Articular chondrocyte of knee joint (primary cell): ENCODE measurements around the gene HIBCH. TPM values are rescaled to one million over a fixed set of nuclear protein-coding genes. Genes with fewer than 3 reads are reported as not detected.

ENCODE experiments used
- total RNA-seq: library from RNA; depleted of rRNA; stranded (reverse); fragments of >200 nt; gene quantifications from 2 replicates; pipeline ENCODE4 v1.2.3, GENCODE V29; 2012

Gene HIBCH, protein sequence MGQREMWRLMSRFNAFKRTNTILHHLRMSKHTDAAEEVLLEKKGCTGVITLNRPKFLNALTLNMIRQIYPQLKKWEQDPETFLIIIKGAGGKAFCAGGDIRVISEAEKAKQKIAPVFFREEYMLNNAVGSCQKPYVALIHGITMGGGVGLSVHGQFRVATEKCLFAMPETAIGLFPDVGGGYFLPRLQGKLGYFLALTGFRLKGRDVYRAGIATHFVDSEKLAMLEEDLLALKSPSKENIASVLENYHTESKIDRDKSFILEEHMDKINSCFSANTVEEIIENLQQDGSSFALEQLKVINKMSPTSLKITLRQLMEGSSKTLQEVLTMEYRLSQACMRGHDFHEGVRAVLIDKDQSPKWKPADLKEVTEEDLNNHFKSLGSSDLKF
- 15.9 and 23.9 TPM in 2 replicates for total RNA-seq

DNA sequence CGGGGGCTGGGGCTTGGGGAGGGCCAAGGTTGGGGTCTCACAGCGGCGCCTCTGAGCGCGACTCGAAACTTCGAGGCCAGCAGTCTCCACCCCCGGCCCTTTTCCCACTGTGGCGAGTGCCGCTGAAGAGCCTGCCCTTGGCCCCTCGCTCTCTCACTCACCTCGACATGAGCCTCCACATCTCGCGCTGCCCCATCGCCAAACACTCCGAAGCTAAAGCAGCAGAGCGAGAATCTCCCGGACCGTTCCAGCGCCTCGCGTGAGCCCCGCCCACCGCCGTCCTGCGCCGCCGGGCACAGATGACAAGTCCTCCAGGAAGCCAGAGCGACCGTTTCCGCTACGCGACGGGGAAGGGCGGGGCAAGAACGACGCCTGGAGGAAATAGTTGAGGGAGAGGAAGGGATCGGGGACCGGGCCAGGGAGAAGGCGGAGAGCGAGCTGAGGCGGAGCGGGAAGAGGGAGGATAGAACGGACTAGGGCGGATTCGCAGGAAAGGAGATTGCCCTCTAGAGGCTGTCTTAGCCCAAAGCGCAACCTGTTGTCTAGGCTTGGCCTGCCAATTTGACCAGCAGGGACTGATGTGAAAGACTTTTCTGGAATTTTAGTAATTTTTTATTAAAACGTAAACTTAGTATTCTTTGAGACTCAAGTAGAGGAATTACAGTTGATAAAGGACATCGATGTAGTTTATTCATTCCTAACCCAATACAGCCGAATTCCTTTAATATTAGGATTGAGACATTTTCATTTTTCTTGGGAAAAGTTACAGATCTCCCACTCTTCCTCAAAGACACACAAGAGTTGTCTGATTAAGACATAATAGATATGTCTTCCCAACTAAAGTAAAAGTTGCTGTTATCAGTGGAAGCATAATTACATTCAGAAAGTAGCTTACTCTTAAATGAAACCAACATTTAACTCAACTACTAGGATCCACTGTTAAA lies at the start of gene HIBCH:
HIBCH (minus strand) TSS at position 272 of the 944 bp plus-strand sequence; CDS start at position 196, 76 bp downstream.

DNA sequence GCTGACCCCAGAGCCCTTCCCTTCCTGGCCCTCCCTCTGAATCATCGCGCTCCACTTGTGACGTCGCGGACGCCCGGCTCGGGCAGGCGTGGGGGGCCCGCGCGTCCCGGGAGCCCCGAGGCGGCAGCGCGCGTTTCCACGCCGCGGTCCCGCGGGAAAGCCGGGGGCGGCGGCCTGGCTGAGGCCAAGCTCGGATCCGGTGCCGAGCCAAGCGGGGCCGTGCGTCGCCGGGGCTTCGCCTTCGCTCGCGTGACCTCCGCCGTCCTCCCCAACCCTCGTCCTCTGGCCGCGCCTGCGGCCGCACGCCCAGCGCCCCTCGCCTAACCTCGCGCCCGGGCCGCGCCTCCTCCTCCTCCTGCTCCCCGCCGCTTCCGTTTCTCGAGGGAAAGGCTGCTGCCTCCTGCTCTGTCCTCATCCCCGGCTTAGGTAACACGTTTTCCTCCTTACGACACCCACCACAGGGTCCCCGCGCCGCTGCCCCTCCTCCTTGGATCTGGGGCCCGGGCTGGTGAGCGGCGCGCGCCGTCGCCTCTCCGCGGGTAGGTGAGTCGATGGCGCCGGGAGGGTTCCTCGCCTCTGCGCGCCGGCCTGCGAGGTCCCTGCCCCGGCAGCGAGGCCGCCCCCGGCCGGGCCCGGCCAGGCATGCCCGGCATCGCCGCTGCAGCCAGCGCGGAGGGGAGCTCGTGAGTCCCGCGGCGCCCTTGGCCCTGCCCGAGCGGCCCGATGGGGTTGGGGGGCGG lies 24.1 kb upstream of the HIBCH start, which contains the start of gene INPP1:
INPP1 (plus strand) TSS at position 54 of the 740 bp plus-strand sequence. CDS start 16,514 bp downstream, outside the sequence.

Other genes starting within 250 kb of the HIBCH start
- gene INPP1, start 23.8 kb upstream of the HIBCH start, total RNA-seq, result 13.7 and 14.9 TPM in 2 replicates
- gene MFSD6, start 88.5 kb upstream of the HIBCH start, total RNA-seq, result 3.9 and 8.9 TPM in 2 replicates
- gene NEMP2, start 214.9 kb upstream of the HIBCH start, total RNA-seq, result 8.5 and 10.6 TPM in 2 replicates